Fibroblast of pulmonary artery (primary cell): ENCODE results near the gene GDF15.

Source experiments
- DNase-seq: peaks from one replicate; pipeline ENCODE4 v3.0.0-alpha.2; 2010; ENCODE audit warnings: low read depth
- H3K4me3 ChIP-seq: replicated peaks from 2 replicates; pipeline ENCODE4 v1.5.1; 2011; ENCODE audit warnings: low read depth, mild to moderate bottlenecking, control low read depth, low read length, moderate library complexity
- CTCF ChIP-seq: IDR thresholded peaks from 2 replicates; pipeline ENCODE4 v1.5.1; 2011; ENCODE audit warnings: mild to moderate bottlenecking, control low read depth, low read length, inconsistent platforms; ENCODE audit errors: missing control alignments

Gene GDF15

DNA sequence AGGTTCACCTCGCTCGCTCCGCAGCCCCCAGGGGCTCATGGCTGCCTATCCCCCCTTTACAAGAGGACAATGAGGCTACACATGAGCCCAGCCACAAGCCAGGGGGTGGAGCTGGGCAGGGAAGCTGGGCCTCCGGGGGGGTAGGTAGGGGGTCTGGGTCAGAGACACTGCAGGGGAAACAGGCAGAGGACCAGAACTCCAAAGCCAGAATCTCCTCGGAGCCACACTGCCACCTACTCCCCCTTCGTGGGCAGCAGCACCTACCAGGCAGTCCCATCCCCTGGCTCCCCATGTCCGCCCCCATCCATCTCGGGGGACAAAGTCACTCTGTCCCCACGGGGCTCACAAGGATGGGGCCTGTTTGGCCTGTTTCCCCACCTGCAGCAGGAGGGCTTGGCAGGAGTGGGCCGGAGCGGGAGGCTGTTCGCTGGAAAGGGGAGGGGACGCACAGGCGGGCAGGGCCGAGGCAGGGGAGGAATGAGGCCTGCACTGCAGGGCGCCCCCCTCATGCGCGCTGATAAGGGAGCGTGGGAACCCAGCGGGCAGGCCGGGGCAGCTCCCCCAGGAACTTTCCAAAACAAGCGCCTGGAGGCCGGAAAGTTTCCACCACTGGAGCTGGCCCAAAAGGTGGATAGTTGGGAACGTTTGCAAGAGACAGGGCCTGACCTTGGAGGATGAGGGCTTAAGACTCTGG lies 52.5 kb downstream of the GDF15 start:
- peak overlapping the region; percentile 69 for H3K4me3 ChIP-seq
- no peak for TF ChIP-seq CTCF
- peak; percentile 81 for DNase-seq
